Measurements from ENCODE around the gene CYTH1. TPM values are rescaled to one million over a fixed set of nuclear protein-coding genes. Genes with fewer than 3 reads are reported as not detected.

The CYTH1 gene
- total RNA-seq, 1 experiment from 2014 or later: 34.3 TPM

DNA sequence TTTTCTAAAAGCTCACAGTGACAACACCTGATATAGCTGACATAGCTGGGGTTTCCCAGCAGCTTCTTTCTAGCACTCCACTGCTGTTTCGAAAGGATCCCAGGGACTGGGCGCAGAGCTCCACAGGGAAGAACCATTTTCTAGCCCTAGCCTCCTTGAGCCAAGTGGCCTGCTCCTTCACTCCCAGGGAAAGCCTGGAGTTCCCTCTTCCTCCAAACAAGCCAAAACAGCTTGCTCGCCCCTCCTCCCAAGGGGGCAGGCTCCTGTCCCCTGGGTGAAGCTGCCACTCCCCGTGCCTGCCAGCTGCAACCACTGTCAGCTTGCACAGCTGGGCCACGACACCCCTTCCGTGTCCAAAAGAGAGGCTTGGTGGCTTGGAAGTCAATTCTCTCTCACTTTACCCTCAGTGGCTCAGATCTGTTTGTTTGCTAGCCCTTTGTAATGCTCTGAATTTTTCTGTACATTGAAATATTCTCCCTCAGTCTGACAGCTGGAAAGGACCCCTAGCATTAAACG is 59.8 kb downstream of the CYTH1 start:
- POLR2A ChIA-PET: interaction anchor here (0.8 kb wide), 1 partner anchor 14 kb away, joined by 4 read pairs; no protein-coding TSS in a partner anchor
- H3K4me1 ChIP-seq (ENCODE audit: control insufficient read depth in 1 of 2, insufficient read depth in 2 of 2, low read length in 2 of 2): peaks cover 18 to 19% of the 10 kb centered on the region in 2 experiments
- intact Hi-C loops (cut with micrococcal nuclease): no loop called here

More for the DNA sequence above, 59.8 kb downstream of the CYTH1 start:
- ATAC-seq (no peak), DNase-seq (ENCODE audit: low read depth, low spot score) (no peak)
- Histone ChIP-seq H3K27me3 (ENCODE audit: insufficient read depth, low read length) (no peaks in the 10 kb centered on the region), H3K9ac (ENCODE audit: low read length) (no peak overlapping the region), H3K9me2 (ENCODE audit: insufficient read depth) (no peaks in the 10 kb centered on the region), H2AFZ (ENCODE audit: low read depth, low read length, poor library complexity, severe bottlenecking) (no peak overlapping the region), H3K79me2 (ENCODE audit: insufficient read depth, low read length) (peaks cover 27% of the 10 kb centered on the region), H3K9me3 (ENCODE audit: control insufficient read depth in 1 of 2, insufficient read depth in 1 of 2, low read depth in 1 of 2, low read length in 2 of 2) (no peaks in the 10 kb centered on the region), H3K27ac (ENCODE audit: low read depth, low read length) (no peak overlapping the region), H3K4me3 (replicated peaks in 1 of 2; ENCODE audit: low read depth in 1 of 2, low read length in 2 of 2) (no peak overlapping the region), H4K20me1 (ENCODE audit: insufficient read depth) (no peaks in the 10 kb centered on the region), H3K36me3 (ENCODE audit: control insufficient read depth in 1 of 2, insufficient read depth in 2 of 2, low read length in 2 of 2) (no peaks in the 10 kb centered on the region), H3K4me2 (ENCODE audit: low read length) (no peak overlapping the region)
- no TSS peak for BruUV-seq (replicated peaks)
- ChIA-PET RAD21 (ENCODE audit: low non-redundant PET in 1 of 2, low total read pairs in 2 of 2, uncharacterized antibody in 2 of 2, unreplicated experiment in 2 of 2) (no interaction called here), CTCF (no interaction called here)
- TF ChIP-seq RAD21 (IDR thresholded peaks at IDR 0.05; ENCODE audit: low read depth) (no peak), ZFX (IDR thresholded peaks at IDR 0.05) (no peak), EGR1 (IDR thresholded peaks at IDR 0.05; ENCODE audit: low read depth) (no peak), POLR2A (IDR thresholded peaks at IDR 0.05; ENCODE audit: borderline replicate concordance, extremely low read depth, insufficient read depth, insufficient read length) (no peak), ELF1 (IDR thresholded peaks at IDR 0.05; ENCODE audit: borderline replicate concordance, low read depth) (no peak), TCF7L2 (IDR thresholded peaks at IDR 0.05; ENCODE audit: borderline replicate concordance, extremely low read depth, insufficient read depth, insufficient read length) (no peak), FOSL1 (IDR thresholded peaks at IDR 0.05; ENCODE audit: low read depth) (no peak)
- TF ChIP-seq, protein P1, sequence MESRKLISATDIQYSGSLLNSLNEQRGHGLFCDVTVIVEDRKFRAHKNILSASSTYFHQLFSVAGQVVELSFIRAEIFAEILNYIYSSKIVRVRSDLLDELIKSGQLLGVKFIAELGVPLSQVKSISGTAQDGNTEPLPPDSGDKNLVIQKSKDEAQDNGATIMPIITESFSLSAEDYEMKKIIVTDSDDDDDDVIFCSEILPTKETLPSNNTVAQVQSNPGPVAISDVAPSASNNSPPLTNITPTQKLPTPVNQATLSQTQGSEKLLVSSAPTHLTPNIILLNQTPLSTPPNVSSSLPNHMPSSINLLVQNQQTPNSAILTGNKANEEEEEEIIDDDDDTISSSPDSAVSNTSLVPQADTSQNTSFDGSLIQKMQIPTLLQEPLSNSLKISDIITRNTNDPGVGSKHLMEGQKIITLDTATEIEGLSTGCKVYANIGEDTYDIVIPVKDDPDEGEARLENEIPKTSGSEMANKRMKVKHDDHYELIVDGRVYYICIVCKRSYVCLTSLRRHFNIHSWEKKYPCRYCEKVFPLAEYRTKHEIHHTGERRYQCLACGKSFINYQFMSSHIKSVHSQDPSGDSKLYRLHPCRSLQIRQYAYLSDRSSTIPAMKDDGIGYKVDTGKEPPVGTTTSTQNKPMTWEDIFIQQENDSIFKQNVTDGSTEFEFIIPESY (IDR thresholded peaks at IDR 0.05; ENCODE audit: extremely low read depth, insufficient replicate concordance, low read length): no peak
- TF ChIP-seq, protein P2, sequence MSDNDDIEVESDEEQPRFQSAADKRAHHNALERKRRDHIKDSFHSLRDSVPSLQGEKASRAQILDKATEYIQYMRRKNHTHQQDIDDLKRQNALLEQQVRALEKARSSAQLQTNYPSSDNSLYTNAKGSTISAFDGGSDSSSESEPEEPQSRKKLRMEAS (IDR thresholded peaks at IDR 0.05): no peak

All from HCT116 (cell line).